GM12801 (cell line): ENCODE results near the gene MRPL28.

Source experiments
- CTCF ChIP-seq: IDR thresholded peaks from one replicate; pipeline ENCODE4 v1.5.1; 2011; ENCODE audit warnings: control low read depth; ENCODE audit not compliant: insufficient read length; ENCODE audit errors: extremely low read depth

MRPL28 gene

DNA sequence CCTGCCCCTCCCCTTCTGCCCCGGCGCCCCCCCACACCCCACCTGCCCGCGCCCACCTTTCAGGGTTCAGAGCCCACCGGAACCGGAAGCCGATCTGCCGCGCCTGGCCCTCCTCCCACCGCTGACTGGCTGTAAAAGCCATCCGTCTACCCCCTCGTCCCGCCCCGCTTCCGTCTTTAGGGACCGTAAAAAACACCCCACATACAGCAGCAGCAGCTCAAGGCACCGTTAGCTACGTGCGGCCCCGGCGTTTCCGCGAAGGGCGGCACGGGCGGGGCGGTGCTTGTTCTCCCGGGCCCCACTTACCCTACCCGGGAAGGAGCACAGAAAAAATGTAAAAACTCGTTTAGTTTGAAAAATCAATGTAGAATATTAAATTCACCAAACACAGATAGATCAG, at the start of gene MRPL28:
TSS of gene MRPL28 (minus strand) at position 96 of the 400 bp plus-strand sequence. CDS start 320 bp downstream, outside the sequence.
- no peak for TF ChIP-seq CTCF

- no peak for TF ChIP-seq CTCF
Observed at GRCh38 chr16:414395-415169, 44.2 kb upstream of the MRPL28 start.

GRCh38 chr16:411576-412265, 41.4 kb upstream of the MRPL28 start:
- TF ChIP-seq CTCF, result no peak

- no peak for TF ChIP-seq CTCF
Observed at GRCh38 chr16:410516-411178, 40.3 kb upstream of the MRPL28 start.

- TF ChIP-seq CTCF, result no peak
Observed at GRCh38 chr16:407253-407652, 36.9 kb upstream of the MRPL28 start.

- no peak for TF ChIP-seq CTCF
Observed at GRCh38 chr16:405548-406506, 35.5 kb upstream of the MRPL28 start.
